Coronary artery (tissue), 2 donors: ENCODE results near the gene DISC1.

Experiments
- DNase-seq: peaks from one replicate; pipeline ENCODE4 v3.0.0-alpha.2; 2017; ENCODE audit warnings: low spot score
- H3K27ac ChIP-seq, 2 donors: fragments of 200-600 bp; sonication (generic); one replicate each; pipeline ENCODE4 v1.5.1; 2016 to 2019
- H3K4me3 ChIP-seq: fragments of 200-600 bp; sonication (generic); 2 replicates; pipeline ENCODE4 v1.5.1; 2016; ENCODE audit warnings: mild to moderate bottlenecking, moderate library complexity
- TF ChIP-seq, protein P1 (sequence below): fragments of 200-600 bp; sonication (generic); IDR thresholded peaks from one replicate; pipeline ENCODE4 v1.5.1; 2019; ENCODE audit warnings: antibody characterized with exemption

Gene DISC1

GRCh38 chr1:232034556-232034955 lies 408.0 kb downstream of the DISC1 start:
- H3K27ac ChIP-seq, result no peak overlapping the region
- TF ChIP-seq, protein P1, sequence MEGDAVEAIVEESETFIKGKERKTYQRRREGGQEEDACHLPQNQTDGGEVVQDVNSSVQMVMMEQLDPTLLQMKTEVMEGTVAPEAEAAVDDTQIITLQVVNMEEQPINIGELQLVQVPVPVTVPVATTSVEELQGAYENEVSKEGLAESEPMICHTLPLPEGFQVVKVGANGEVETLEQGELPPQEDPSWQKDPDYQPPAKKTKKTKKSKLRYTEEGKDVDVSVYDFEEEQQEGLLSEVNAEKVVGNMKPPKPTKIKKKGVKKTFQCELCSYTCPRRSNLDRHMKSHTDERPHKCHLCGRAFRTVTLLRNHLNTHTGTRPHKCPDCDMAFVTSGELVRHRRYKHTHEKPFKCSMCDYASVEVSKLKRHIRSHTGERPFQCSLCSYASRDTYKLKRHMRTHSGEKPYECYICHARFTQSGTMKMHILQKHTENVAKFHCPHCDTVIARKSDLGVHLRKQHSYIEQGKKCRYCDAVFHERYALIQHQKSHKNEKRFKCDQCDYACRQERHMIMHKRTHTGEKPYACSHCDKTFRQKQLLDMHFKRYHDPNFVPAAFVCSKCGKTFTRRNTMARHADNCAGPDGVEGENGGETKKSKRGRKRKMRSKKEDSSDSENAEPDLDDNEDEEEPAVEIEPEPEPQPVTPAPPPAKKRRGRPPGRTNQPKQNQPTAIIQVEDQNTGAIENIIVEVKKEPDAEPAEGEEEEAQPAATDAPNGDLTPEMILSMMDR, result no peak
- no peak for DNase-seq
- H3K4me3 ChIP-seq, result no peak overlapping the region

DNA sequence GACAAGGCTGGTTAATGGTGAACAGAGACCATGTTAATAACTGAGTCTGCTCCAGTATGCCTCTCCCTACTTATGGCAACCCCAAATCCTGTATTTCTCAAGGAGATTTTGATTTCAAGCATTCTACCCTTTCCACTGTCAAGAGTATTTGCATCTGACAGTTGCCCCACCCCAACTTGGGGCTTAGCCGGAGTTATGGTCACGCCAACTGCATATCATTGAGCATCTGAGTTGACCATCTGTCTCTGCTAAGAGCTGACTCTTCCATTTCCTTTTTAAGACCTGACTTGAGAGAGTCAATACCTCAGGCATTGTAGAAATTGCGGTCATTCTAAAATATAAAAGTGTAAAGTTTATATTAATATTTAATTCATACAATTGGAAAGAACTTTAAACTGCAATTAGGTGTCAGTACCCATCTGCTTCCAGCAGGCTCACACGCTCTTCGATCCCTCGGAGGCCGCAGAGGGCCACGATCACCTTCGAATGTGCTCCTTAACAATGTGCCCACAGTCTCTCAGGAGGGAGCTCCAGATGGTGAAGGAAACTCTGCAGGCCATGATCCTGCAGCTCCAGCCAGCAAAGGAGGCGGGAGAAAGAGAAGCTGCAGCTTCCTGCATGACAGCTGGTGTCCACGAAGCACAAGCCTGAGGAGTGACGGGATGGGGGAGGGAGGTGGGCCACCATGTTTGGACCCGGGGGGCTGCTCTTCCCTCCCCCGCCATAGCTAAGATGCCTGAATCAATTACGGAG lies 409.8 kb downstream of the DISC1 start:
- TF ChIP-seq, protein P1, result no peak
- no peak for DNase-seq
- Histone ChIP-seq H3K4me3 (no peak overlapping the region), H3K27ac (no peak overlapping the region)

DNA sequence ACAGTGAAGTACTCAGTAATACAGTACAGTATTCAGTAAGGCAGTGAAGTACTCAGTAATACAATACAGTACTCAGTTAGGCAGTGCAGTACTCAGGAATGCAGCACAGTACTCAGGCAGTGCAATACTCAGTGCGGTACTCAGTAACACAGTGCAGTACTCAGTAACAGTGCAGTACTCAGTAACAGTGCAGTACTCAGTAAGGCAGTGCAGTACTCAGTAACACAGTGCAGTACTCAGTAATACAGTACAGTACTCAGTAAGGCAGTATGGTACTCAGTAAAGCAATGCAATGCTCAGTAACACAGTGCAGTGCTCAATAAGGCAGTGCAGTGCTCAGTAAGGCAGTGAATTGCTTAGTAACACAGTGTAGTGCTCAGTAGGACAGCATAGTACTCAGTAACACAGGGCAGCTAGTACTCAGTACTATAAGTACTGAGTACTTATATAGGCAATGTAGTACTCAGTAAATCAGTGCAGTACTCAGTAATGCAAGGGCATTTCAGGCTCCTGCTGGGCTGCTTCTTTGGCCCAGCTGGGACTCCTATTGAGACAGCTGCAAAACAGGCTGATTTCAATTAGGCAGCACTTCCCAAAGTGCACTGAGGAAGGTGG lies 411.3 kb downstream of the DISC1 start:
- Histone ChIP-seq H3K27ac (no peak overlapping the region), H3K4me3 (no peak overlapping the region)
- TF ChIP-seq, protein P1, result no peak
- DNase-seq, result no peak

GRCh38 chr1:232038706-232039677 lies 412.4 kb downstream of the DISC1 start:
- no peak for DNase-seq
- Histone ChIP-seq H3K27ac (no peak overlapping the region), H3K4me3 (no peak overlapping the region)
- TF ChIP-seq, protein P1, result no peak

GRCh38 chr1:232040260-232040659 lies 413.7 kb downstream of the DISC1 start:
- Histone ChIP-seq H3K4me3 (no peak overlapping the region), H3K27ac (no peak overlapping the region)
- no peak for DNase-seq
- TF ChIP-seq, protein P1, result no peak

DNA sequence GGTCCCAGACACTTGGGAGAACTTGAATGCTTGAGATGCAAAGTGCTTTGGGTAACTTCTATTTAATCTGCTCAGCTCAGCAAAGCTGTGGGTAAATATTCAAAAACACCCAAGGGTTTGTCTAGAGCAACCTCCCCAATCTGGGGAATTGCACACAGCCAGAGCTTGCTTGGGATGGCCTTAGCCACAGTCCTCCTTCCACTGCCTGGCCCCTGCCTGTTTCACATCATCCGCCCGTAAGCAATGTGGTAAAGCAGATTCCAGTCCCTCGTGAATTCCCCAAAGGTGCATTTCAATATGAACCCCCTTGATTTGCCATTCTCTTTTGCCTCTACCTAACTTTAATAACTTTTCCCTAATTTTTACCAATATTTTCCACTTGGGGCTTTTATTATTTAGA lies 418.1 kb downstream of the DISC1 start:
- Histone ChIP-seq H3K4me3 (no peak overlapping the region), H3K27ac (no peak overlapping the region)
- no peak for DNase-seq
- TF ChIP-seq, protein P1, result no peak
